ENCODE measurements around the gene INSL3.

GRCh38 chr19:17832443-17833208 lies 11.3 kb upstream of the INSL3 start:
- TF ChIP-seq, protein P1, sequence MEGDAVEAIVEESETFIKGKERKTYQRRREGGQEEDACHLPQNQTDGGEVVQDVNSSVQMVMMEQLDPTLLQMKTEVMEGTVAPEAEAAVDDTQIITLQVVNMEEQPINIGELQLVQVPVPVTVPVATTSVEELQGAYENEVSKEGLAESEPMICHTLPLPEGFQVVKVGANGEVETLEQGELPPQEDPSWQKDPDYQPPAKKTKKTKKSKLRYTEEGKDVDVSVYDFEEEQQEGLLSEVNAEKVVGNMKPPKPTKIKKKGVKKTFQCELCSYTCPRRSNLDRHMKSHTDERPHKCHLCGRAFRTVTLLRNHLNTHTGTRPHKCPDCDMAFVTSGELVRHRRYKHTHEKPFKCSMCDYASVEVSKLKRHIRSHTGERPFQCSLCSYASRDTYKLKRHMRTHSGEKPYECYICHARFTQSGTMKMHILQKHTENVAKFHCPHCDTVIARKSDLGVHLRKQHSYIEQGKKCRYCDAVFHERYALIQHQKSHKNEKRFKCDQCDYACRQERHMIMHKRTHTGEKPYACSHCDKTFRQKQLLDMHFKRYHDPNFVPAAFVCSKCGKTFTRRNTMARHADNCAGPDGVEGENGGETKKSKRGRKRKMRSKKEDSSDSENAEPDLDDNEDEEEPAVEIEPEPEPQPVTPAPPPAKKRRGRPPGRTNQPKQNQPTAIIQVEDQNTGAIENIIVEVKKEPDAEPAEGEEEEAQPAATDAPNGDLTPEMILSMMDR (conservative IDR thresholded peaks at IDR 0.05): no peak
- no peak for TF ChIP-seq EZH2 (IDR thresholded peaks at IDR 0.05; ENCODE audit: low read depth)

Data from PC-9 (cell line).